ENCODE results near the gene MYL5.

Gene MYL5

GRCh38 chr4:658681-659667 is 15.4 kb upstream of the MYL5 start:
- Histone ChIP-seq H3K79me1 (ENCODE audit: low read length) (no peaks in the 10 kb centered on the region), H3K18ac (ENCODE audit: low read length) (no peak overlapping the region), H3K4me1 (ENCODE audit: control insufficient read depth, low read depth, low read length) (no peaks in the 10 kb centered on the region), H2BK120ac (ENCODE audit: low read depth, low read length) (no peak overlapping the region), H3K27ac (ENCODE audit: low read depth, low read length) (no peak overlapping the region), H3K36me3 (ENCODE audit: control insufficient read depth, insufficient read depth, low read length) (no peaks in the 10 kb centered on the region), H2BK5ac (ENCODE audit: low read length) (no peak overlapping the region), H4K5ac (ENCODE audit: low read length) (no peak overlapping the region), H3K4ac (ENCODE audit: low read depth, low read length) (no peak overlapping the region), H3K23ac (ENCODE audit: low read length) (no peak overlapping the region), H3K56ac (ENCODE audit: low read length) (no peak overlapping the region), H4K8ac (ENCODE audit: low read depth, low read length) (no peak overlapping the region), H3K9ac (ENCODE audit: low read length) (no peak overlapping the region), H3K27me3 (ENCODE audit: insufficient read depth, low read length, poor library complexity) (no peaks in the 10 kb centered on the region), H2AK5ac (ENCODE audit: low read length) (no peak overlapping the region), H3K4me2 (ENCODE audit: low read length) (no peak overlapping the region), H2BK15ac (replicated peaks; ENCODE audit: low read depth) (no peak overlapping the region), H3K79me2 (ENCODE audit: control insufficient read depth, insufficient read depth, low read length) (no peaks in the 10 kb centered on the region), H3K4me3 (ENCODE audit: low read length) (no peak overlapping the region)
- DNase-seq: no peak
- no CpG with 5 or more reads among the region's 32 CpGs for WGBS (ENCODE audit: extremely low coverage, insufficient coverage, low lambda C conversion rate)

- H4K8ac ChIP-seq (ENCODE audit: low read depth, low read length): no peak overlapping the region
- no peak overlapping the region for H3K56ac ChIP-seq (ENCODE audit: low read length)
- no peaks in the 10 kb centered on the region for H3K4me1 ChIP-seq (ENCODE audit: control insufficient read depth, low read depth, low read length)
- DNase-seq: no peak
- no peak overlapping the region for H2BK5ac ChIP-seq (ENCODE audit: low read length)
- H3K4ac ChIP-seq (ENCODE audit: low read depth, low read length): no peak overlapping the region
- H3K36me3 ChIP-seq (ENCODE audit: control insufficient read depth, insufficient read depth, low read length): no peaks in the 10 kb centered on the region
- no peak overlapping the region for H3K9ac ChIP-seq (ENCODE audit: low read length)
- no peaks in the 10 kb centered on the region for H3K27me3 ChIP-seq (ENCODE audit: insufficient read depth, low read length, poor library complexity)
- WGBS (ENCODE audit: extremely low coverage, insufficient coverage, low lambda C conversion rate): no CpG with 5 or more reads among the region's 8 CpGs
- no peak overlapping the region for H2BK120ac ChIP-seq (ENCODE audit: low read depth, low read length)
- H2BK15ac ChIP-seq (replicated peaks; ENCODE audit: low read depth): no peak overlapping the region
- no peak overlapping the region for H3K18ac ChIP-seq (ENCODE audit: low read length)
- H3K79me2 ChIP-seq (ENCODE audit: control insufficient read depth, insufficient read depth, low read length): no peaks in the 10 kb centered on the region
- H3K27ac ChIP-seq (ENCODE audit: low read depth, low read length): no peak overlapping the region
- H4K5ac ChIP-seq (ENCODE audit: low read length): no peak overlapping the region
- no peaks in the 10 kb centered on the region for H3K79me1 ChIP-seq (ENCODE audit: low read length)
- no peak overlapping the region for H3K4me2 ChIP-seq (ENCODE audit: low read length)
- no peak overlapping the region for H3K4me3 ChIP-seq (ENCODE audit: low read length)
- H3K23ac ChIP-seq (ENCODE audit: low read length): no peak overlapping the region
- no peak overlapping the region for H2AK5ac ChIP-seq (ENCODE audit: low read length)
These were observed 14.5 kb upstream of the MYL5 start for GRCh38 chr4:659851-660250.

- H3K56ac ChIP-seq (ENCODE audit: low read length): no peak overlapping the region
- WGBS (ENCODE audit: extremely low coverage, insufficient coverage, low lambda C conversion rate): no CpG with 5 or more reads among the region's 10 CpGs
- no peak overlapping the region for H2BK5ac ChIP-seq (ENCODE audit: low read length)
- H2AK5ac ChIP-seq (ENCODE audit: low read length): no peak overlapping the region
- no peaks in the 10 kb centered on the region for H3K79me2 ChIP-seq (ENCODE audit: control insufficient read depth, insufficient read depth, low read length)
- DNase-seq: no peak
- no peak overlapping the region for H3K18ac ChIP-seq (ENCODE audit: low read length)
- no peak overlapping the region for H3K9ac ChIP-seq (ENCODE audit: low read length)
- H3K4me3 ChIP-seq (ENCODE audit: low read length): no peak overlapping the region
- H3K4ac ChIP-seq (ENCODE audit: low read depth, low read length): no peak overlapping the region
- H3K79me1 ChIP-seq (ENCODE audit: low read length): no peaks in the 10 kb centered on the region
- H2BK15ac ChIP-seq (replicated peaks; ENCODE audit: low read depth): no peak overlapping the region
- no peak overlapping the region for H3K4me2 ChIP-seq (ENCODE audit: low read length)
- H4K5ac ChIP-seq (ENCODE audit: low read length): no peak overlapping the region
- H2BK120ac ChIP-seq (ENCODE audit: low read depth, low read length): no peak overlapping the region
- no peak overlapping the region for H4K8ac ChIP-seq (ENCODE audit: low read depth, low read length)
- no peaks in the 10 kb centered on the region for H3K4me1 ChIP-seq (ENCODE audit: control insufficient read depth, low read depth, low read length)
- no peaks in the 10 kb centered on the region for H3K27me3 ChIP-seq (ENCODE audit: insufficient read depth, low read length, poor library complexity)
- no peak overlapping the region for H3K27ac ChIP-seq (ENCODE audit: low read depth, low read length)
- H3K36me3 ChIP-seq (ENCODE audit: control insufficient read depth, insufficient read depth, low read length): no peaks in the 10 kb centered on the region
- H3K23ac ChIP-seq (ENCODE audit: low read length): no peak overlapping the region
These were observed 13.9 kb upstream of the MYL5 start for GRCh38 chr4:660401-660800.

GRCh38 chr4:661231-661630 is 13.1 kb upstream of the MYL5 start:
- H3K56ac ChIP-seq (ENCODE audit: low read length): no peak overlapping the region
- no peak overlapping the region for H2BK120ac ChIP-seq (ENCODE audit: low read depth, low read length)
- no peak overlapping the region for H3K23ac ChIP-seq (ENCODE audit: low read length)
- no peak overlapping the region for H2AK5ac ChIP-seq (ENCODE audit: low read length)
- no peak overlapping the region for H2BK15ac ChIP-seq (replicated peaks; ENCODE audit: low read depth)
- H3K36me3 ChIP-seq (ENCODE audit: control insufficient read depth, insufficient read depth, low read length): no peaks in the 10 kb centered on the region
- no peak overlapping the region for H2BK5ac ChIP-seq (ENCODE audit: low read length)
- no peak overlapping the region for H3K18ac ChIP-seq (ENCODE audit: low read length)
- no peak overlapping the region for H3K27ac ChIP-seq (ENCODE audit: low read depth, low read length)
- H3K4me2 ChIP-seq (ENCODE audit: low read length): no peak overlapping the region
- H3K4me1 ChIP-seq (ENCODE audit: control insufficient read depth, low read depth, low read length): no peaks in the 10 kb centered on the region
- H3K27me3 ChIP-seq (ENCODE audit: insufficient read depth, low read length, poor library complexity): no peaks in the 10 kb centered on the region
- H4K8ac ChIP-seq (ENCODE audit: low read depth, low read length): no peak overlapping the region
- no peak overlapping the region for H3K9ac ChIP-seq (ENCODE audit: low read length)
- H3K4me3 ChIP-seq (ENCODE audit: low read length): no peak overlapping the region
- H3K4ac ChIP-seq (ENCODE audit: low read depth, low read length): no peak overlapping the region
- no peak for DNase-seq
- no peaks in the 10 kb centered on the region for H3K79me1 ChIP-seq (ENCODE audit: low read length)
- no CpG with 5 or more reads among the region's 3 CpGs for WGBS (ENCODE audit: extremely low coverage, insufficient coverage, low lambda C conversion rate)
- H3K79me2 ChIP-seq (ENCODE audit: control insufficient read depth, insufficient read depth, low read length): no peaks in the 10 kb centered on the region
- H4K5ac ChIP-seq (ENCODE audit: low read length): no peak overlapping the region

- no peak overlapping the region for H4K5ac ChIP-seq (ENCODE audit: low read length)
These were observed 12.2 kb upstream of the MYL5 start for GRCh38 chr4:661881-662761.

More at GRCh38 chr4:661881-662761, 12.2 kb upstream of the MYL5 start:
- H4K8ac ChIP-seq (ENCODE audit: low read depth, low read length): no peak overlapping the region
- H2AK5ac ChIP-seq (ENCODE audit: low read length): no peak overlapping the region
- no peak overlapping the region for H3K18ac ChIP-seq (ENCODE audit: low read length)
- DNase-seq: no peak
- H3K4me2 ChIP-seq (ENCODE audit: low read length): no peak overlapping the region
- H3K23ac ChIP-seq (ENCODE audit: low read length): no peak overlapping the region
- H2BK5ac ChIP-seq (ENCODE audit: low read length): no peak overlapping the region
- no peaks in the 10 kb centered on the region for H3K27me3 ChIP-seq (ENCODE audit: insufficient read depth, low read length, poor library complexity)
- WGBS (ENCODE audit: extremely low coverage, insufficient coverage, low lambda C conversion rate): no CpG with 5 or more reads among the region's 42 CpGs
- no peak overlapping the region for H3K4ac ChIP-seq (ENCODE audit: low read depth, low read length)
- no peak overlapping the region for H2BK15ac ChIP-seq (replicated peaks; ENCODE audit: low read depth)
- no peaks in the 10 kb centered on the region for H3K79me1 ChIP-seq (ENCODE audit: low read length)
- no peak overlapping the region for H3K9ac ChIP-seq (ENCODE audit: low read length)
- H3K27ac ChIP-seq (ENCODE audit: low read depth, low read length): no peak overlapping the region
- H3K79me2 ChIP-seq (ENCODE audit: control insufficient read depth, insufficient read depth, low read length): no peaks in the 10 kb centered on the region
- H3K36me3 ChIP-seq (ENCODE audit: control insufficient read depth, insufficient read depth, low read length): no peaks in the 10 kb centered on the region
- no peaks in the 10 kb centered on the region for H3K4me1 ChIP-seq (ENCODE audit: control insufficient read depth, low read depth, low read length)
- no peak overlapping the region for H3K56ac ChIP-seq (ENCODE audit: low read length)
- no peak overlapping the region for H3K4me3 ChIP-seq (ENCODE audit: low read length)
- H2BK120ac ChIP-seq (ENCODE audit: low read depth, low read length): no peak overlapping the region

Data from mesendoderm (in vitro differentiated cells).